ENCODE data around the gene RFPL2.

RFPL2 gene

GRCh38 chr22:32204856-32205722 is at the start of gene RFPL2:
Gene RFPL2, minus strand, starts transcription at chr22:32205073. Its CDS starts 2,622 bp downstream, at chr22:32202451.
- DNase-seq = peak; percentile 49

DNA sequence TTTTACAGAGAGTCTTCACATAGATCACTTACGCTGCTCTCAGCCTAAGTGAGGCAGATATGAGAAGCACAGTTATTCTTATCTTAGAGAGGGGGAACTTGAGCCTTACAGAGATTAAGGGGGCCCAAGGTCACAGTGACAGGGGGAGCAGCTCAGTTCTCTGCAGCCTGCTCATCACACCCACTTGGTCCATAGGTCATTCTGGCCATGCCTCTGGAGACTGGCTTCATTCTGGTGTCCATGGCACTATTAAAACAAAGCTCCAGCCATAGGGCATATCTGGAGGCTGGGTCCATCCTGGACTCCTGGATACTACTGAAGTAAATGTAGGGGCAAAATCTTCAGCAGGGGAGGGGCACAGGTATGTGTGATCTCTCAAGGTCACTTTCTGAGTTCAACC is 44.4 kb upstream of the RFPL2 start:
- no peak for DNase-seq

DNA sequence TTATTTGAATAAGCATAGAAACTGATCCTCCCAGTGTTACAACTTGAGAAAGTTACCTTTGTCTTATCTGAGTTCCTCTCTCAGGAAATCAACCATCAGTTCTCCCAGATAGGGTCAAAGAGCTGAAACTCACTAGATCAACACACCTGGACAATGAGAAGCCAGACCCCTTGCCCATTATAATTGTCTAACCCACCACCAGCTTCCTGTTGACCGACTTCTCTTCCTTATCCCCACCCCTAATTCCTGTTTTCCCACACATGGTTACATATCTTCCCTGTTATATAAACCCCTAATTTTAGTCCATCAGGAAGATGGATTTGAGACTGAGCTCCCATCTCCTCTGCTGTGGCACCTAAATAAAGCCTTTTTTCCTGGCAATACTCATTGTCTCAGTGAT is 43.4 kb upstream of the RFPL2 start:
- no peak for DNase-seq

DNA sequence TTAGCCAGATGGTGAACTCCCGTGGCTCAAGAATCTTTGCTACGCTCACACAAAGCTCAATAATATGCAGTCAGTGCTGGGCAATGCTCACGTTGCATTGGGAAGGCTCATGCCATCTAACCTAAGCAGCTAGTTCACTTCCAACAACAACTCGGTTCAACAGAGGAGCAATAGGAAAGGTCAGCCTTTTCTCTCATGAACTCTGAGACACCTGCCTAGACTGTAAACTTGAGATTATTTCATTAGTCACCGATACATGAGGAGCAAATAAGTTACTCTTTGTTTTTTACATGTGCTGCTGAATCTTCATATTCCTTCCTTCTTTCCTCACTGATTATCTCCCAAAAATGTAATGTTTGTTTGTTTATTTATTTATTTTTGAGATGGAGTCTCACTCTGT is 41.3 kb upstream of the RFPL2 start:
- no peak for DNase-seq

DNA sequence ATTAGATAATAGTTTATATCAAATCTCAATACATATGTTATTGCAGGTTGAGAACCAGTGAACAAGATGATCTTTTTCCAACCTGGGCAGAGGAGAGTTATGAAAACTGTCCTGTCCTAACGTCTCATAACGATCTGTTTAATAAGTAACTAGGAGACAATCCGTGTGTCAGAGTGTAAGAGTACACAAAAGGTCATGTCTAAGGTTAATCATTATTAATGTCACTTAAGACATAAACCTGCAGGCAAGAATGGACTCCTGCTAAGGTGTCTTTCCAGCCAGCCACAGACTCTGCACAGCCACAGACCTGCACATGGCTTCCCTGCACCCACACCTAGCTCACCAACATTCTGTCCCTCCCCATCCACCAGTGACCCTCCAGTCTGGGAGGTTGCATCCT is 40.2 kb upstream of the RFPL2 start:
- no peak for DNase-seq

DNA sequence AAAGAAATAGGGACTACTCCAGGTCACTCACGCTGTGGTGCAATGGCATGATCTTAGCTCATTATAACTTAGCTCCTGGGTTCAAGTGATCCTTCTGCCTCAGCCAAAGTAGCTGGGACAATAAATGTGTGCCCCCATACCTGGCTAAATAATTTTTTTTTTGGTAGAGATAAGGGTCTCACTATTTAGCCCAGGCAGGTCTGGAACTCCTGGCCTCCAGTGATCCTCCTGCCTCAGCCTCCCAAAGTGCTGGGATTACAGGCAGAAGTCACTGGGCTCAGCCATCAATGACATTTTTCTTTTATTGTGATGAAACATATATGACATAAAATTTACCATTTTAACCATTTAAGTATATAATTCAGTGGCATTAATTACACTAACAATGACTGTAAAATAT is 39.7 kb upstream of the RFPL2 start:
- no peak for DNase-seq

DNA sequence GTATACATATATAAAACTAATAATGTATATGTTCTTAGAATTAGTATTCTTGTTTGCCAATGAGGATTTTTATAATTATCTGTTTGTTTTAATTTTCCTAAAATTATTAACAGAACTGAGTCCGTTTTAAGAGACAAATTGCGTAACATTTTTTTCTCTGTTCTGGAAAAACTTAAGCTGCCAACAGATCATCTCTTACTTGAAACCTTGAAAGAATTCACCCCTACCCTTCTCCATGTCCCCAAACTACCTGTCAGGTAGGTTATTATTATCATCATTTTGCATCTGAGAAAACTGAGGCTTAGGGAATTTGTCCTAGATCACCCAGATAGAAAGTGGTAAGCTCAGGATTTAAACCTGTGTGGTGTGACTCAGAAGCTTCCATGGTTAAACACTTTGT is 35.6 kb upstream of the RFPL2 start:
- no peak for DNase-seq

GRCh38 chr22:32237906-32238305 is 33.0 kb upstream of the RFPL2 start:
- no peak for DNase-seq

DNA sequence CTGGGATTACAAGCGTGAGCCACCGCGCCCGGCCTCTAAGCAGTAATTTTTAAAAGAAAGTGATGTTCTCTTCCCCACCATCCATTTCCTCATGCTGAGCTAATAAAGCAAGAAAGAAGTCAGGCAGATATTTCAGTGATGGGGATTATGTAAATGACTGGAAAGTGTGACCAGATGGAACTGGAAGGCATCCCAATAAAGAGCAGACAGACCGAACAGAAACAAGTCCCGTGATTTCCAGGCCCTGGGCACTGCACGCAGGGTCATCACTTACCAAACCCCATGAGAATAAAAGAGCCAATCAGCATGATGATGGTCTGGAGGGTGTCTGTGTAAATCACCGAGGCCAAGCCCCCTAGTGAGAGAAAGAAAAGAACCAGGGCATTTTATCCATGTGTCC is 32.1 kb upstream of the RFPL2 start:
- no peak for DNase-seq

DNA sequence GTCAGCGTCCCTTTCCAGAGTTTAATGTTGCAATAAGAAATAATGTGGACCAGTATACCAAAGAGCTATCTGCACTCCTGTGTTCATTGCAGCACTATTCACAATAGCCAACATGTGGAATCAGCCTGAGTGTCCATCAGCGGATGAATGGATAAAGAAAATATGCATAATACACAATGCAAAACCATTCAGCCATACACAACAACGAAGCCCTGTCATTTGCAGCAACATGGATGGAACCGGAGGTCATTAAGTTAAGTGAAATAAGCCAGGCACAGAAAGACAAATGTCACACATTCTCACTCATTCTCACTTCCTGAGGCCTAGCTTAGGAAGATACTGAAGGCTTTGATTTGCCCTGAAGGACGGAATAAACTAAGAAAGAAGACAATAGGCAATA is 28.2 kb upstream of the RFPL2 start:
- DNase-seq = no peak

GRCh38 chr22:32232191-32232830 is 27.4 kb upstream of the RFPL2 start:
- no peak for DNase-seq

DNA sequence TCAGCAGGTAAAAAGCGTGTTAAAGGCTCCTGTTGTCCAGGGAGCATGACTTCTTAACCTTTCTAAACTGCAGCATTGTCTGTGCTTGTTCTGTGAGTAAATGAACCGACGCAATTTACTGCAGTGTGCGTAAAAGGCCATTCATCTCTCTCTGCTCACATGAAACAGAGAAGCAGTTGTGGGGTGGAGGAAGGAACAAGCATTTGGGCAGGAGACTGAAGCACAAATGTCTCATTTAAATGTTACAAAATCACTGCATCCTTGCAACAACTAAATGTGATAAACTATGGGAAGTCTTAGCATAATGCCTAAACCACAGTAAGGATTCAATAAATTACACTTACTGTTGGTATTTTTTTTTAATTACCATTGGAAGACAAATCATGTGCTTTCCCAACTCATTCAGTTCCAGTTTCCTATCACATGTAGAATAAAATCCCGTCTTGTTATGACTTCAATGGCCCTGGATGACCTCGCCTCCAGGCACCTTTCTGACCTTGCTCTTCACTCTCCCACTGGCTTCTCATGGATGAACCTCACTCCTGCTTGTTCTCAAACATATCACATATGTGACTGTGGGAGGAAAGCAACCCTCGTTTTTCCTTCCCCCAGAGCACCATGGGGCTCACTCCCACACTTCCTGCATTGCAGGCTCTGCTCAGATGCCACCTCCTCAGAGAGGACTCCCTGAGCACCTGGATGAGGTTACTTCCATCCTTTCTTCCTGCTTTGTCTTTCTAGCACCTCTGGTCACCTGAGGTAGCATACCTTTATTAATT is 21.6 kb upstream of the RFPL2 start:
- no peak for DNase-seq

- no peak for DNase-seq
Observed at GRCh38 chr22:32222991-32223390, 18.1 kb upstream of the RFPL2 start.

DNA sequence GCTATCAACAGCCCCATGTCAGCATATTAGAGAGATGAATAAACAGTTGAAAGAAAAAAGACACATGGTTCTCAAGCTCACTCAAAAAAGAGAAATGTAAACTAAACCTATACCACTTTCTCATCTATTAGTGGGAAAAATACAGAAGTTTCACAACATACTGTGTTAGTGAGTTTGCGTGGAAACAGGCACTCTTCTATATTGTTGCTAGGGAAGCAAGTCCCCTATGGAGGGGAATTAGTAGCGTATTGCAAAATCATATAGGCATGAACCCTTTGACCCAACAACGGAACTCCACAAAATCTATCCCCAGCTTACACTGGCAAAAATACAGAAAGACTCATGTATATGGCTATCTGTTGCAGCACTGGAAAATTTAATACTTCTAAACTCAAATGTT is 14.2 kb upstream of the RFPL2 start:
- DNase-seq = no peak

DNA sequence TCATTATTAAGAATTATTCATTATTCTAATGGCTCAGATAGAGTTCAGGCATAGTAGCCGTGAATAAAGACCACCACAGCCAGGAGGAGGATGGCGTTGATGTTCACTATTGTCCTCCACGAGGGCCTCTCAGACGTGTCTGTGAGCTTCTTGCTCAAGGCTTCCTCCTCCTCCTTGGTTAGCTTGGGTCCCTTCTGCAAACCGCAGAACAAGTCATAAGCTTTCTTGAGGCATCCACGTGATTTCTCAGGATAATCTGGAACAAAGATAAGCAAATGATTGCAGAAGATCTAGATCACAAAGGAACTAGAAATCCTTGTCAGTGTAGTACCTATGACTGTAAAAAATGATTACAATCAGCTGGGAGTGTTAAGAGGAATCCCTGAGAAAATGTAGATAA is 13.6 kb upstream of the RFPL2 start:
- no peak for DNase-seq

GRCh38 chr22:32217465-32217864 is 12.6 kb upstream of the RFPL2 start:
- DNase-seq = no peak

GRCh38 chr22:32216911-32217310 is 12.0 kb upstream of the RFPL2 start:
- DNase-seq = no peak

GRCh38 chr22:32211011-32211410 is 6.1 kb upstream of the RFPL2 start:
- DNase-seq = no peak

GRCh38 chr22:32208681-32209080 is 3.8 kb upstream of the RFPL2 start:
- DNase-seq = no peak

- DNase-seq = no peak
Observed at GRCh38 chr22:32207971-32208480, 3.2 kb upstream of the RFPL2 start.

DNA sequence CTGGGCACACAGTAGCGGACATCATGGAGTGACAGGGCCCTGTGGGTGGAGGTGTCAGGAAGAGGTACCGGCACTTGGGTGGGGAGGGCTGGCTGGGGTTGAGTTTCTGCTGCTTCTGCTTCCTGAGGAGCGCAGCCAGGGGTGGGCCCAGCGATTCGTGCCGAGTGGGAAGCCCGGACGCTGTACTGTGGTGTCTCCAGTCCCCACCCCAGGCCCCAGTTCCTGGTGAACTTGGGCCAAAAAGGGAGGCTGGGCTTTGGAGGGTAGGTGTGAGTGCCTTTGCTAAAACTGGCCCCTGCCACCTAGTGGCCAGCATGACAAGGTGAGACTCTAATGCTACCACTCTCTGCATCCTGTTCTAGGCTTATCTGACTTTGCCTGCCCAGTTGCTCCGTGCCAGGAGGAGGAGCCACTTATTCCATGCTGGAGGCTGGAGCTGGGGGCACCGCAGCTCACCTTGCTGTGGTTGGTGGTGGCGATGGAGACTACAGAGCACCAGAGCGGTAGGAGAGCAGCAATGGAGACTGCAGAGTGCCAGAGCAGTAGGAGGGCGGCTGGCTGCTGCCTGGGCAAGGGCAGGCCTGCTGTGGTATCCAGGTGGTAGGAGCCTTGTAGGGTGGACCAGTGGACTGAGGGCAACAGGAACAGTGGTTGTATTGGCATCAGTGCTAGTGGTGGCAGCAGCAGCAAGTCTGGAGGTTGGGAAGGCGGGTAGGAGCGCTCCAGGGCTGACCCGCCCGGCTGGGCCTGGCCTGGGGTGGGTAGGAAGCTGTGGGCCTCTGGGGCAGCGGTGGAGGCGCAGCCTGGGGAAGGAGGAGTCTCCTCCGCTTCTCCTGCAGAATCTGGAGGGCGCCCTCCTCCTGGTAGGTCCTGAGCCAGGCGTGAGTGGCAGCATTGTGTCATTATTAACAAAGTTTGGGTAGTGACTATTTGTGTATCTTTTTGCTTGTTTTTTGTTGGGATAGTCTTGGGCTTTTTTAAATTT is 2.2 kb upstream of the RFPL2 start:
- DNase-seq = peak; percentile 60
